Caco-2 (cell line): ENCODE data around the gene SLC35F1. TPM values are rescaled to one million over a fixed set of nuclear protein-coding genes. Genes with fewer than 3 reads are reported as not detected.

ENCODE experiments used
- BruUV-seq: library from RNA; stranded (reverse); fragments of 400-500 nt; replicated peaks from 2 replicates; lab custom pipeline; 2021; lab: Mats Ljungman, UMichigan
- CTCF ChIA-PET: fragments of 300-600 bp; sonication (Branson Sonifier 250); formaldehyde crosslinking; loops from one replicate; lab custom pipeline; 2022; ENCODE audit warnings: antibody characterized with exemption; lab: Charles Lee
- POLR2A ChIA-PET: fragments of 300-600 bp; sonication (Branson Sonifier 250); formaldehyde crosslinking; loops from one replicate; lab custom pipeline; 2022; ENCODE audit warnings: antibody characterized with exemption; lab: Charles Lee
- DNase-seq, 2 experiments: peaks; one replicate each; pipeline versions ENCODE4 v3.0.0 to v3.0.0-alpha.2; 2020 to 2022
- H3K27me3 ChIP-seq: replicated peaks from 2 replicates; pipeline ENCODE4 v1.6.0; 2011; ENCODE audit warnings: low read length; ENCODE audit not compliant: control insufficient read depth, insufficient read depth
- H3K36me3 ChIP-seq: 2 replicates; pipeline ENCODE4 v1.5.1; 2011; ENCODE audit warnings: low read length; ENCODE audit not compliant: control insufficient read depth, insufficient read depth
- H3K4me1 ChIP-seq: fragments of 250-450 bp; sonication (Bioruptor Pico); 2 replicates; pipeline ENCODE4 v1.5.1; 2020; ENCODE audit warnings: mild to moderate bottlenecking
- H3K4me3 ChIP-seq: 2 replicates; pipeline ENCODE4 v1.5.1; 2011; ENCODE audit warnings: low read depth, mild to moderate bottlenecking, control low read depth, low read length
- H3K9me3 ChIP-seq: fragments of 250-450 bp; sonication (Bioruptor Pico); 2 replicates; pipeline ENCODE4 v1.5.1; 2020; ENCODE audit warnings: mild to moderate bottlenecking, moderate library complexity
- H3K27ac Mint-ChIP-seq: one replicate; pipeline ENCODE4 v1.8.0; 2022; ENCODE audit warnings: mixed read lengths; ENCODE audit not compliant: unreplicated experiment
- H3K27me3 Mint-ChIP-seq: one replicate; pipeline ENCODE4 v1.8.0; 2022; ENCODE audit warnings: mixed read lengths; ENCODE audit not compliant: insufficient read depth, unreplicated experiment
- H3K36me3 Mint-ChIP-seq: one replicate; pipeline ENCODE4 v1.8.0; 2022; ENCODE audit warnings: mild to moderate bottlenecking, mixed read lengths; ENCODE audit not compliant: insufficient read depth, unreplicated experiment
- H3K4me1 Mint-ChIP-seq: one replicate; pipeline ENCODE4 v1.8.0; 2022; ENCODE audit warnings: low read depth, mixed read lengths; ENCODE audit not compliant: unreplicated experiment
- H3K4me3 Mint-ChIP-seq: one replicate; pipeline ENCODE4 v1.8.0; 2022; ENCODE audit warnings: mild to moderate bottlenecking, moderate library complexity, mixed read lengths; ENCODE audit not compliant: unreplicated experiment
- H3K9me3 Mint-ChIP-seq: one replicate; pipeline ENCODE4 v1.8.0; 2022; ENCODE audit warnings: mixed read lengths; ENCODE audit not compliant: unreplicated experiment
- CTCF ChIP-seq, 2 experiments: fragments of 200-600 bp in 1 of 2; IDR thresholded peaks; 1 replicate in 1 of 2; 2 replicates in 1 of 2; pipeline versions ENCODE4 v1.5.1 to v1.8.0; 2011 to 2022; ENCODE audit warnings: antibody characterized with exemption in 1 of 2, control low read depth in 1 of 2, inconsistent platforms in 1 of 2, low read depth in 1 of 2, low read length in 1 of 2, mild to moderate bottlenecking in 1 of 2, moderate library complexity in 1 of 2; ENCODE audit not compliant: insufficient read depth in 1 of 2, severe bottlenecking in 1 of 2, unreplicated experiment in 1 of 2
- intact Hi-C: fragments of 100-400 bp; cut with micrococcal nuclease; formaldehyde crosslinking; loops from one replicate; pipeline ENCODE4 v1.10.0; 2022; ENCODE audit not compliant: unreplicated experiment
- total RNA-seq: library from RNA; stranded (reverse); gene quantifications from 2 replicates; pipeline ENCODE4 v1.2.3, GENCODE V29; 2022

Gene SLC35F1
- total RNA-seq, 1 experiment from 2014 or later: not detected

GRCh38 chr6:118161343-118161742 is 254.3 kb downstream of the SLC35F1 start:
- POLR2A ChIA-PET: no interaction called here
- Histone ChIP-seq H3K36me3 (no peaks in the 10 kb centered on the region), H3K4me3 (no peak overlapping the region), H3K9me3 (no peaks in the 10 kb centered on the region), H3K4me1 (no peaks in the 10 kb centered on the region), H3K27me3 (no peaks in the 10 kb centered on the region)
- Mint-ChIP-seq H3K9me3 (no peaks in the 10 kb centered on the region), H3K27ac (no peak overlapping the region), H3K4me3 (no peak overlapping the region), H3K4me1 (no peaks in the 10 kb centered on the region), H3K27me3 (no peaks in the 10 kb centered on the region), H3K36me3 (no peaks in the 10 kb centered on the region)
- no peak for TF ChIP-seq CTCF (IDR thresholded peaks at IDR 0.05; ENCODE audit: insufficient read depth in 1 of 2, low read depth in 1 of 2, low read length in 1 of 2, severe bottlenecking in 1 of 2, unreplicated experiment in 1 of 2)
- DNase-seq: no peak
- BruUV-seq: no TSS peak
- intact Hi-C loops: no loop called here
- CTCF ChIA-PET: no interaction called here

- H3K9me3 Mint-ChIP-seq: no peaks in the 10 kb centered on the region
- Histone ChIP-seq H3K9me3 (no peaks in the 10 kb centered on the region), H3K27me3 (no peaks in the 10 kb centered on the region), H3K4me1 (no peaks in the 10 kb centered on the region), H3K4me3 (no peak overlapping the region), H3K36me3 (no peaks in the 10 kb centered on the region)
- H3K36me3 Mint-ChIP-seq: no peaks in the 10 kb centered on the region
- no peak for DNase-seq
- no peak overlapping the region for H3K4me3 Mint-ChIP-seq
- BruUV-seq: no TSS peak
- CTCF ChIA-PET: no interaction called here
- POLR2A ChIA-PET: no interaction called here
- no peaks in the 10 kb centered on the region for H3K27me3 Mint-ChIP-seq
- H3K27ac Mint-ChIP-seq: no peak overlapping the region
- no peaks in the 10 kb centered on the region for H3K4me1 Mint-ChIP-seq
- intact Hi-C loops: no loop called here
- no peak for TF ChIP-seq CTCF (IDR thresholded peaks at IDR 0.05; ENCODE audit: insufficient read depth in 1 of 2, low read depth in 1 of 2, low read length in 1 of 2, severe bottlenecking in 1 of 2, unreplicated experiment in 1 of 2)
Observed at GRCh38 chr6:118163542-118163941, 256.5 kb downstream of the SLC35F1 start.

- no peak overlapping the region for H3K27ac Mint-ChIP-seq
- CTCF ChIA-PET: no interaction called here
- no peaks in the 10 kb centered on the region for H3K36me3 Mint-ChIP-seq
- no peaks in the 10 kb centered on the region for H3K4me1 ChIP-seq
- H3K9me3 Mint-ChIP-seq: no peaks in the 10 kb centered on the region
- no peak for TF ChIP-seq CTCF (IDR thresholded peaks at IDR 0.05; ENCODE audit: insufficient read depth in 1 of 2, low read depth in 1 of 2, low read length in 1 of 2, severe bottlenecking in 1 of 2, unreplicated experiment in 1 of 2)
- H3K4me3 Mint-ChIP-seq: no peak overlapping the region
- H3K9me3 ChIP-seq: no peaks in the 10 kb centered on the region
- POLR2A ChIA-PET: no interaction called here
- H3K4me3 ChIP-seq: no peak overlapping the region
- no peaks in the 10 kb centered on the region for H3K27me3 Mint-ChIP-seq
- DNase-seq: no peak
- no TSS peak for BruUV-seq
- no peaks in the 10 kb centered on the region for H3K27me3 ChIP-seq
- H3K4me1 Mint-ChIP-seq: no peaks in the 10 kb centered on the region
- intact Hi-C loops: no loop called here
- H3K36me3 ChIP-seq: no peaks in the 10 kb centered on the region
Observed at GRCh38 chr6:118165500-118165899, 258.4 kb downstream of the SLC35F1 start.
